GM12874 (cell line): ENCODE measurements around the gene EMP3.

ENCODE experiments used
- CTCF ChIP-seq: IDR thresholded peaks from 2 replicates; pipeline ENCODE4 v1.5.1; 2011; ENCODE audit warnings: low read depth, mild to moderate bottlenecking, control low read depth, low read length, moderate library complexity; ENCODE audit not compliant: insufficient read depth

Gene EMP3

GRCh38 chr19:48371367-48371766, 46.0 kb downstream of the EMP3 start:
- TF ChIP-seq CTCF, result no peak

DNA sequence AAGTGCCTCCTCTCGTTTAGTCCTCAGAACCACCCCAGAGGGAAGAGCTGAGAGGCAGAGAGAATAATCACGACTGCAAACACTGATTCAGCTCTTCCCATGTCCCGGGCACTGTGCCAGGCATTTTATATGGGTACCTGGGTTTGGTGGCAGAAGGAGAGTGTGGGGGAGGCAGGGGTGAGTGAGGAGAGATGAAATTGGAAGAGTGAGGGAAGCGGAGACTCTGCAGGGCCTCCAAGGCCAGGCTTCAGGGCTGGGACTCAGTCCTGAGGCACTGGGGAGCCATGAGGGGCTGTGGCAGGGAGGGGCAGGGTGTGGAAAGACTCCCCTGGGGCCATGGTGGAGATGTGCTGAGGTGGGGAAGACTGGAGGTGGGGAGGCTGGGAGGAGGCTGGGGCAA, 47.6 kb downstream of the EMP3 start:
- TF ChIP-seq CTCF, result no peak

DNA sequence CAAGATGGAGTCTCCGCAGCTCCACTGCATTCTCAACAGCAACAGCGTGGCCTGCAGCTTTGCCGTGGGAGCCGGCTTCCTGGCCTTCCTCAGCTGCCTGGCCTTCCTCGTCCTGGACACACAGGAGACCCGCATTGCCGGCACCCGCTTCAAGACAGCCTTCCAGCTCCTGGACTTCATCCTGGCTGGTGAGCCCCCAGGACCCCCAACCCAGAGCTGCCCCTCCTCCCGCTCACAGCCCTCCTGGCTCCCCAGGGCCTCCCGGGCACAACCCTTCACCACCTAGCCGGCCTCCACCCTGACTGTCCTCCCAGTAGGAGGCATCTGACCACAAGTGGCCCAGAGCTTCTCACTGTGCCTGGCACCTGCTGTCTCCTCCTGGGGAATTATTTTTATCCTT, 48.2 kb downstream of the EMP3 start:
- no peak for TF ChIP-seq CTCF

- TF ChIP-seq CTCF, result no peak
Measured at GRCh38 chr19:48378194-48378570, 52.8 kb downstream of the EMP3 start.

- no peak for TF ChIP-seq CTCF
Measured at GRCh38 chr19:48379058-48379457, 53.7 kb downstream of the EMP3 start.
